GM11168 (cell line): Measurements from ENCODE around the gene KRT7.
"Not testable (repeated sequence)": the region's sequence is repeated elsewhere in the genome, so short reads cannot be mapped to it uniquely, and the experiment has no call there.

Source experiments
- in situ Hi-C: fragments of 300-500 bp; cut with MboI; formaldehyde crosslinking; loops from one replicate; pipeline ENCODE4 v1.12.0; 2022; ENCODE audit warnings: low sequenced_read_pairs; ENCODE audit not compliant: unreplicated experiment

The KRT7 gene

GRCh38 chr12:52268212-52268611 lies 35.2 kb downstream of the KRT7 start:
- in situ Hi-C loops = no loop called here

GRCh38 chr12:52270541-52271070 lies 37.6 kb downstream of the KRT7 start:
- in situ Hi-C loops = no loop called here

GRCh38 chr12:52271158-52271557 lies 38.1 kb downstream of the KRT7 start:
- in situ Hi-C loops = no loop called here

GRCh38 chr12:52274521-52275120 lies 41.6 kb downstream of the KRT7 start, which contains the start of gene KRT86:
TSS of gene KRT86 (plus strand) at chr12:52274645. CDS start at chr12:52301917, 27,272 bp downstream.
- in situ Hi-C loops = no loop called here

- in situ Hi-C loops = no loop called here
Observed at GRCh38 chr12:52275686-52276085, 42.6 kb downstream of the KRT7 start.

GRCh38 chr12:52277486-52278245 lies 44.6 kb downstream of the KRT7 start:
- in situ Hi-C loops = no loop called here

GRCh38 chr12:52278575-52279421 lies 45.8 kb downstream of the KRT7 start:
- in situ Hi-C loops = no loop called here

GRCh38 chr12:52279422-52280318 lies 46.6 kb downstream of the KRT7 start:
- in situ Hi-C loops = no loop called here

- in situ Hi-C loops = no loop called here
Observed at GRCh38 chr12:52280319-52280795, 47.3 kb downstream of the KRT7 start.

GRCh38 chr12:52280796-52281560 lies 47.9 kb downstream of the KRT7 start:
- in situ Hi-C loops = no loop called here

GRCh38 chr12:52284562-52285171 lies 51.6 kb downstream of the KRT7 start:
- in situ Hi-C loops = no loop called here

GRCh38 chr12:52285172-52285745 lies 52.2 kb downstream of the KRT7 start:
- in situ Hi-C loops = no loop called here

- in situ Hi-C loops = no loop called here
Observed at GRCh38 chr12:52285851-52286530, 52.9 kb downstream of the KRT7 start.

GRCh38 chr12:52286857-52287785 lies 54.1 kb downstream of the KRT7 start:
- in situ Hi-C loops = not testable (repeated sequence)

GRCh38 chr12:52287816-52288805 lies 55.1 kb downstream of the KRT7 start:
- in situ Hi-C loops = not testable (repeated sequence)
